Astrocyte (in vitro differentiated cells and primary cell): ENCODE results near the gene TIMP3. TPM values are rescaled to one million over a fixed set of nuclear protein-coding genes. Genes with fewer than 3 reads are reported as not detected.

Experiments
- DNase-seq: peaks from one replicate; pipeline ENCODE4 v3.0.0-alpha.2; 2010; ENCODE audit warnings: low read depth
- FAIRE-seq: peaks from 2 replicates; lab custom pipeline; 2011; peaks lifted over from hg19 to GRCh38; lab: Jason Lieb, UNC
- H2AFZ ChIP-seq: 2 replicates; pipeline ENCODE4 v1.6.0; 2012; ENCODE audit warnings: low read depth, low read length, inconsistent platforms
- H3K27ac ChIP-seq: 2 replicates; pipeline ENCODE4 v1.5.1; 2011; ENCODE audit warnings: low read depth, low read length, inconsistent platforms
- H3K27me3 ChIP-seq: 2 replicates; pipeline ENCODE4 v1.6.0; 2011; ENCODE audit warnings: low read length, inconsistent platforms; ENCODE audit not compliant: insufficient read depth
- H3K36me3 ChIP-seq: 2 replicates; pipeline ENCODE4 v1.5.1; 2011; ENCODE audit warnings: low read length, inconsistent platforms; ENCODE audit not compliant: insufficient read depth
- H3K4me1 ChIP-seq: 2 replicates; pipeline ENCODE4 v1.5.1; 2011; ENCODE audit warnings: low read length, inconsistent platforms; ENCODE audit not compliant: insufficient read depth
- H3K4me2 ChIP-seq: 2 replicates; pipeline ENCODE4 v1.6.0; 2012; ENCODE audit warnings: low read length, inconsistent platforms
- H3K4me3 ChIP-seq: 2 replicates; pipeline ENCODE4 v1.5.1; 2011; ENCODE audit warnings: low read depth, mild to moderate bottlenecking, low read length, inconsistent platforms; ENCODE audit not compliant: insufficient read depth
- H3K79me2 ChIP-seq: 2 replicates; pipeline ENCODE4 v1.6.0; 2012; ENCODE audit warnings: mild to moderate bottlenecking, low read length, inconsistent platforms; ENCODE audit not compliant: insufficient read depth
- H3K9ac ChIP-seq: 2 replicates; pipeline ENCODE4 v1.6.0; 2012; ENCODE audit warnings: mild to moderate bottlenecking, low read length, inconsistent platforms
- H3K9me3 ChIP-seq: 2 replicates; pipeline ENCODE4 v1.5.1; 2012; ENCODE audit warnings: low read depth, mild to moderate bottlenecking, low read length, inconsistent platforms; ENCODE audit not compliant: insufficient read depth
- H4K20me1 ChIP-seq: 2 replicates; pipeline ENCODE4 v1.6.0; 2012; ENCODE audit warnings: low read length, inconsistent platforms; ENCODE audit not compliant: insufficient read depth
- H3K27ac Mint-ChIP-seq: one replicate; pipeline ENCODE4 v1.8.0; 2021; ENCODE audit warnings: mild to moderate bottlenecking, mixed read lengths; ENCODE audit not compliant: unreplicated experiment
- H3K27me3 Mint-ChIP-seq: one replicate; pipeline ENCODE4 v1.8.0; 2021; ENCODE audit warnings: low read depth, mixed read lengths; ENCODE audit not compliant: unreplicated experiment
- H3K36me3 Mint-ChIP-seq: one replicate; pipeline ENCODE4 v1.8.0; 2021; ENCODE audit warnings: low read depth, mixed read lengths; ENCODE audit not compliant: unreplicated experiment
- H3K4me1 Mint-ChIP-seq: one replicate; pipeline ENCODE4 v1.8.0; 2021; ENCODE audit warnings: low read depth, mixed read lengths; ENCODE audit not compliant: unreplicated experiment
- H3K4me3 Mint-ChIP-seq: one replicate; pipeline ENCODE4 v1.8.0; 2021; ENCODE audit warnings: mild to moderate bottlenecking, moderate library complexity, mixed read lengths; ENCODE audit not compliant: unreplicated experiment
- H3K9me3 Mint-ChIP-seq: one replicate; pipeline ENCODE4 v1.8.0; 2021; ENCODE audit warnings: mild to moderate bottlenecking, mixed read lengths; ENCODE audit not compliant: unreplicated experiment
- CTCF ChIP-seq: IDR thresholded peaks from 2 replicates; pipeline ENCODE4 v1.5.1; 2011; ENCODE audit warnings: low read depth, mild to moderate bottlenecking, inconsistent platforms, low read length, moderate library complexity; ENCODE audit not compliant: insufficient read depth
- EZH2 ChIP-seq: IDR thresholded peaks from 2 replicates; pipeline ENCODE4 v1.6.1; 2012; ENCODE audit warnings: mild to moderate bottlenecking, low read length, inconsistent platforms; ENCODE audit not compliant: insufficient read depth
- total RNA-seq: library from RNA; stranded (reverse); gene quantifications from 2 replicates; pipeline ENCODE4 v1.2.1, GENCODE V29; 2021

Gene TIMP3
- total RNA-seq, 1 donor from 2014 or later: 145 TPM

GRCh38 chr22:32905400-32905799, 103.9 kb downstream of the TIMP3 start:
- no peaks in the 10 kb centered on the region for H3K4me1 ChIP-seq
- Mint-ChIP-seq H3K36me3 (no peaks in the 10 kb centered on the region), H3K27ac (no peak overlapping the region), H3K9me3 (no peaks in the 10 kb centered on the region), H3K4me3 (no peak overlapping the region), H3K4me1 (no peaks in the 10 kb centered on the region), H3K27me3 (no peaks in the 10 kb centered on the region)
- FAIRE-seq (no peak), DNase-seq (no peak)
- no peak overlapping the region for H2AFZ ChIP-seq
- H3K4me2 ChIP-seq: no peak overlapping the region
- H3K36me3 ChIP-seq: no peaks in the 10 kb centered on the region
- H3K27ac ChIP-seq: no peak overlapping the region
- no peaks in the 10 kb centered on the region for H3K79me2 ChIP-seq
- H3K4me3 ChIP-seq: no peak overlapping the region
- H3K9ac ChIP-seq: no peak overlapping the region
- peaks cover 3% of the 10 kb centered on the region for H3K27me3 ChIP-seq
- no peaks in the 10 kb centered on the region for H4K20me1 ChIP-seq
- TF ChIP-seq EZH2 (no peak), CTCF (no peak)
- H3K9me3 ChIP-seq: no peaks in the 10 kb centered on the region

- no peaks in the 10 kb centered on the region for H3K36me3 ChIP-seq
- H3K27ac ChIP-seq: no peak overlapping the region
- no peak for DNase-seq
- H3K9ac ChIP-seq: no peak overlapping the region
- no peaks in the 10 kb centered on the region for H3K79me2 ChIP-seq
- H3K4me2 ChIP-seq: no peak overlapping the region
- Mint-ChIP-seq H3K4me1 (no peaks in the 10 kb centered on the region), H3K9me3 (no peaks in the 10 kb centered on the region), H3K36me3 (no peaks in the 10 kb centered on the region), H3K4me3 (no peak overlapping the region), H3K27ac (no peak overlapping the region), H3K27me3 (peaks cover 9% of the 10 kb centered on the region)
- no peak overlapping the region for H2AFZ ChIP-seq
- TF ChIP-seq EZH2 (no peak), CTCF (no peak)
- H4K20me1 ChIP-seq: no peaks in the 10 kb centered on the region
- no peak for FAIRE-seq
- no peak overlapping the region for H3K4me3 ChIP-seq
- H3K4me1 ChIP-seq: no peaks in the 10 kb centered on the region
- H3K9me3 ChIP-seq: no peaks in the 10 kb centered on the region
- peaks cover 9% of the 10 kb centered on the region for H3K27me3 ChIP-seq
Measured at GRCh38 chr22:32909581-32910428, 108.3 kb downstream of the TIMP3 start.

GRCh38 chr22:32910429-32910772, 108.9 kb downstream of the TIMP3 start:
- no peaks in the 10 kb centered on the region for H3K79me2 ChIP-seq

More at GRCh38 chr22:32910429-32910772, 108.9 kb downstream of the TIMP3 start:
- Mint-ChIP-seq H3K4me1 (no peaks in the 10 kb centered on the region), H3K36me3 (no peaks in the 10 kb centered on the region), H3K27ac (no peak overlapping the region), H3K27me3 (peaks cover 9% of the 10 kb centered on the region), H3K9me3 (no peaks in the 10 kb centered on the region), H3K4me3 (no peak overlapping the region)
- TF ChIP-seq CTCF (no peak), EZH2 (no peak)
- peaks cover 9% of the 10 kb centered on the region for H3K27me3 ChIP-seq
- no peaks in the 10 kb centered on the region for H4K20me1 ChIP-seq
- no peaks in the 10 kb centered on the region for H3K4me1 ChIP-seq
- FAIRE-seq (no peak), DNase-seq (no peak)
- no peak overlapping the region for H2AFZ ChIP-seq
- H3K27ac ChIP-seq: no peak overlapping the region
- no peak overlapping the region for H3K9ac ChIP-seq
- peaks cover under 1% of the 10 kb centered on the region for H3K9me3 ChIP-seq
- no peak overlapping the region for H3K4me2 ChIP-seq
- H3K36me3 ChIP-seq: no peaks in the 10 kb centered on the region
- no peak overlapping the region for H3K4me3 ChIP-seq
